NT2/D1 (cell line): ENCODE data around the gene RAE1.

Experiments used
- SUZ12 ChIP-seq: IDR thresholded peaks from 2 replicates; pipeline ENCODE4 v1.6.1; 2011; ENCODE audit not compliant: insufficient read length, insufficient read depth; ENCODE audit errors: extremely low read depth
- YY1 ChIP-seq: IDR thresholded peaks from 2 replicates; pipeline ENCODE4 v1.6.1; 2011; ENCODE audit not compliant: insufficient read length, insufficient read depth
- ZNF274 ChIP-seq: IDR thresholded peaks from 2 replicates; pipeline ENCODE4 v1.6.1; 2011; ENCODE audit warnings: mild to moderate bottlenecking, low read depth, low read length

- TF ChIP-seq ZNF274 (no peak), SUZ12 (no peak), YY1 (no peak)
These were observed 24.2 kb upstream of the RAE1 start for GRCh38 chr20:57326667-57327455.
